ENCODE data around the gene TOLLIP.

Gene TOLLIP

GRCh38 chr11:1317993-1318392 lies 8.6 kb upstream of the TOLLIP start:
- no peak for DNase-seq (ENCODE audit: low read depth in 1 of 2, low spot score in 1 of 2)

GRCh38 chr11:1317432-1317831 lies 8.0 kb upstream of the TOLLIP start:
- no peak for DNase-seq (ENCODE audit: low read depth in 1 of 2, low spot score in 1 of 2)

GRCh38 chr11:1310772-1311468 lies 1.5 kb upstream of the TOLLIP start:
- no peak for DNase-seq (ENCODE audit: low read depth in 1 of 2, low spot score in 1 of 2)

GRCh38 chr11:1310318-1310687 lies 871 bp upstream of the TOLLIP start:
- DNase-seq (ENCODE audit: low read depth in 1 of 2, low spot score in 1 of 2) = no peak

GRCh38 chr11:1308743-1309497 lies 512 bp downstream of the TOLLIP start:
- DNase-seq (ENCODE audit: low read depth in 1 of 2, low spot score in 1 of 2) = no peak

GRCh38 chr11:1307998-1308742 lies 1.3 kb downstream of the TOLLIP start:
- no peak for DNase-seq (ENCODE audit: low read depth in 1 of 2, low spot score in 1 of 2)

GRCh38 chr11:1307163-1307870 lies 2.1 kb downstream of the TOLLIP start:
- DNase-seq (ENCODE audit: low read depth in 1 of 2, low spot score in 1 of 2) = no peak

GRCh38 chr11:1306186-1307162 lies 3.0 kb downstream of the TOLLIP start:
- no peak for DNase-seq (ENCODE audit: low read depth in 1 of 2, low spot score in 1 of 2)

GRCh38 chr11:1305501-1306056 lies 3.9 kb downstream of the TOLLIP start:
- no peak for DNase-seq (ENCODE audit: low read depth in 1 of 2, low spot score in 1 of 2)

- no peak for DNase-seq (ENCODE audit: low read depth in 1 of 2, low spot score in 1 of 2)
Measured at GRCh38 chr11:1305063-1305495, 4.4 kb downstream of the TOLLIP start.

GRCh38 chr11:1304380-1304779 lies 5.1 kb downstream of the TOLLIP start:
- no peak for DNase-seq (ENCODE audit: low read depth in 1 of 2, low spot score in 1 of 2)

GRCh38 chr11:1303973-1304372 lies 5.5 kb downstream of the TOLLIP start:
- no peak for DNase-seq (ENCODE audit: low read depth in 1 of 2, low spot score in 1 of 2)

- no peak for DNase-seq (ENCODE audit: low read depth in 1 of 2, low spot score in 1 of 2)
Measured at GRCh38 chr11:1303126-1303821, 6.2 kb downstream of the TOLLIP start.

- no peak for DNase-seq (ENCODE audit: low read depth in 1 of 2, low spot score in 1 of 2)
Measured at GRCh38 chr11:1302461-1303125, 6.8 kb downstream of the TOLLIP start.

GRCh38 chr11:1302041-1302460 lies 7.4 kb downstream of the TOLLIP start:
- no peak for DNase-seq (ENCODE audit: low read depth in 1 of 2, low spot score in 1 of 2)

- DNase-seq (ENCODE audit: low read depth in 1 of 2, low spot score in 1 of 2) = no peak
Measured at GRCh38 chr11:1301220-1302000, 8.0 kb downstream of the TOLLIP start.

- DNase-seq (ENCODE audit: low read depth in 1 of 2, low spot score in 1 of 2) = no peak
Measured at GRCh38 chr11:1300569-1301187, 8.8 kb downstream of the TOLLIP start.

All from activated CD4-positive, alpha-beta T cell treated with anti-CD3 and anti-CD28 coated beads, Interleukin-2, amount 50 U/mL, for 24 hours (primary cell).